ENCODE measurements around the gene PDGFRB.

GRCh38 chr5:150163035-150163434, 7.4 kb upstream of the PDGFRB start:
- TF ChIP-seq CTCF (conservative IDR thresholded peaks at IDR 0.05; ENCODE audit: low read length): no peak
- no peak for TF ChIP-seq EZH2phosphoT487 (IDR thresholded peaks at IDR 0.05; ENCODE audit: borderline replicate concordance, low read depth, low read length)
